GOT3 (cell line): Measurements from ENCODE around the gene PLTP.
"Not testable (repeated sequence)": the region's sequence is repeated elsewhere in the genome, so short reads cannot be mapped to it uniquely, and the experiment has no call there.

Experiments
- DNase-seq: peaks from one replicate; lab custom pipeline; 2025; ENCODE audit warnings: mixed read lengths; lab: John Stamatoyannopoulos, UW

PLTP gene

GRCh38 chr20:45944151-45944964 lies 32.4 kb upstream of the PLTP start:
- no peak for DNase-seq

GRCh38 chr20:45943613-45944012 lies 31.7 kb upstream of the PLTP start:
- DNase-seq, result no peak

- DNase-seq, result no peak
Measured at GRCh38 chr20:45940469-45940868, 28.5 kb upstream of the PLTP start.

GRCh38 chr20:45940053-45940452 lies 28.1 kb upstream of the PLTP start:
- DNase-seq, result no peak

GRCh38 chr20:45938727-45939438 lies 26.9 kb upstream of the PLTP start:
- DNase-seq, result no peak

- no peak for DNase-seq
Measured at GRCh38 chr20:45937765-45938164, 25.8 kb upstream of the PLTP start.

GRCh38 chr20:45935416-45936046 lies 23.6 kb upstream of the PLTP start:
- no peak for DNase-seq

- peak; percentile 97 for DNase-seq
Measured at GRCh38 chr20:45934586-45935415, 22.8 kb upstream of the PLTP start, which contains the start of gene PCIF1. Gene PCIF1, plus strand, starts transcription at chr20:45934683. Its CDS starts 4,317 bp downstream, at chr20:45939000.

- no peak for DNase-seq
Measured at GRCh38 chr20:45934046-45934585, 22.2 kb upstream of the PLTP start.

GRCh38 chr20:45933266-45934045 lies 21.5 kb upstream of the PLTP start:
- peak; percentile 34 for DNase-seq

- not testable (repeated sequence) for DNase-seq
Measured at GRCh38 chr20:45931680-45932079, 19.7 kb upstream of the PLTP start.

- DNase-seq, result no peak
Measured at GRCh38 chr20:45927071-45927878, 15.3 kb upstream of the PLTP start.

GRCh38 chr20:45926731-45927070 lies 14.7 kb upstream of the PLTP start:
- no peak for DNase-seq

GRCh38 chr20:45925821-45926506 lies 14.0 kb upstream of the PLTP start:
- DNase-seq, result no peak

- DNase-seq, result no peak
Measured at GRCh38 chr20:45924391-45925261, 12.7 kb upstream of the PLTP start.

GRCh38 chr20:45921337-45922189 lies 9.6 kb upstream of the PLTP start:
- no peak for DNase-seq
